ENCODE data around the gene AHI1. TPM values are rescaled to one million over a fixed set of nuclear protein-coding genes. Genes with fewer than 3 reads are reported as not detected.

AHI1 gene
- total and polyA plus RNA-seq, 11 donors, result 5.7 to 17.1 (median 10.3) TPM

DNA sequence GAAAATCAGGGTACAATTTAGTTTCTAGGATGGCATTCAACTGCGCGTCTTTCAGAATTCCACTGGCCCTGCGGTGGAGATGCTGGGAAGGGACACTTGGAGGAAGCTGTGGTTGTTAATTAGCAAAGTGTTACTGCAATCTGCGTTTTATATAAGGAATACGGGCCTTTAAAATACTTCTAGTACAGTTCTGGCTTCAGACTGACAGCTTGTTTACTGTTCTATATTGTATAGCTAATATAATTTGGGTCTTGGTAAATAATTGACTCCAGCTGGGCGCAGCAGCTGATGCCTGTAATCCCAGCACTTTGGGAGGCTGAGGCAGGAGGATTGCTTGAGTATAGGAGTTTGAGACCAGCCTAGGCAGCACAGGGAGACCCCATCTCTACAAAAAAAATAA lies 252.7 kb downstream of the AHI1 start:
- DNase-seq, result no peak
- Histone ChIP-seq H3K27ac (no peak overlapping the region), H3K9me3 (no peaks in the 10 kb centered on the region), H3K36me3 (no peaks in the 10 kb centered on the region), H3K4me1 (no peaks in the 10 kb centered on the region), H3K27me3 (no peaks in the 10 kb centered on the region), H3K4me3 (no peak overlapping the region)
- ATAC-seq, result no peak
- intact Hi-C loops (cut with DNase I), result no loop called here
- 86 to 95% (median 93%) methylated on average over 6 of the region's 6 CpGs for WGBS, 4 donors
- TF ChIP-seq, protein P1, sequence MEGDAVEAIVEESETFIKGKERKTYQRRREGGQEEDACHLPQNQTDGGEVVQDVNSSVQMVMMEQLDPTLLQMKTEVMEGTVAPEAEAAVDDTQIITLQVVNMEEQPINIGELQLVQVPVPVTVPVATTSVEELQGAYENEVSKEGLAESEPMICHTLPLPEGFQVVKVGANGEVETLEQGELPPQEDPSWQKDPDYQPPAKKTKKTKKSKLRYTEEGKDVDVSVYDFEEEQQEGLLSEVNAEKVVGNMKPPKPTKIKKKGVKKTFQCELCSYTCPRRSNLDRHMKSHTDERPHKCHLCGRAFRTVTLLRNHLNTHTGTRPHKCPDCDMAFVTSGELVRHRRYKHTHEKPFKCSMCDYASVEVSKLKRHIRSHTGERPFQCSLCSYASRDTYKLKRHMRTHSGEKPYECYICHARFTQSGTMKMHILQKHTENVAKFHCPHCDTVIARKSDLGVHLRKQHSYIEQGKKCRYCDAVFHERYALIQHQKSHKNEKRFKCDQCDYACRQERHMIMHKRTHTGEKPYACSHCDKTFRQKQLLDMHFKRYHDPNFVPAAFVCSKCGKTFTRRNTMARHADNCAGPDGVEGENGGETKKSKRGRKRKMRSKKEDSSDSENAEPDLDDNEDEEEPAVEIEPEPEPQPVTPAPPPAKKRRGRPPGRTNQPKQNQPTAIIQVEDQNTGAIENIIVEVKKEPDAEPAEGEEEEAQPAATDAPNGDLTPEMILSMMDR (IDR thresholded peaks at IDR 0.05), result no peak
- no peak for TF ChIP-seq POLR2A (IDR thresholded peaks at IDR 0.05)

DNA sequence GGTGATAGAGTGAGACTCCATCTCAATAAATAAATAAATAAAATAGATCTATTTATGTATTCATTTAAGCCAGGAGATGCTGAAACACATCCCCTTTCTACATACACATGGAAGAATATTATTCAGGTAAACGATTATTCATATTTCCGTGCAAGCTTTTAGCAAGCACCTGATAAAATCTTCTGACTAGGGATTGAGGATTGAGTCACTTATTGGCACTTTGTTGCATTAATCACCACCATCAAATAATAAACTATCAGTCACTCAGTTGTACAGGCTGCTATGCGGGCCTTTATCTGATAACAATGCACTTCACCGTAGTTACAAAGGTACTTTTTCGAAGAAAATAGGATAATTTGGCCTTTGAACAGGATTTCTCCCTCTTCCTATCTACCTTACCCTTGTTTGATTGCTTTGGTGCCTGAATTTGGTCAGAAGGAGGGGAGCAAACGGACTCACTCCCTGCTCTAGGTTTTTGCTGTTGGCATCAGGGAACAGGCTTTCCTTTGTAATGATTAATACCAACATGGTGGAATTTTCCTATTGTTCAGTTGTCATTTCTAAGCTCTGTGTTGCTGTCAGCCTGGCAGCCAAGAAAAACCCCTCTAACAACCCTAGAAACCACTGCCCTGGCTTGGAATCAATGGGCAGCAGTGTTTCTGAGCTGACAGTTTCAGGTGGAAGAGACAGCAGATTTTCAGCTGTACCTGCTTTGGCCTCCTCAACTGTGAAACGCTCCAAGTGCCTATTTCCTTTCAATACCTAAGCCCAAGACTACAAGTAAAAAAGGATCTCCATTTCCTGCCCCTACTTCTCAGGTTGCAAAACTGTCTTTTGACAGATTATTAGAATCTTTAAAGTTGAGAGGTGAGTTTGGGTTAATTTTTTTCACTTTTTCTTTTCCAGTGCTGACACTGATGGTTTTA lies 253.4 kb downstream of the AHI1 start:
- ATAC-seq, result no peak
- intact Hi-C loops (cut with DNase I), result no loop called here
- Histone ChIP-seq H3K9me3 (no peaks in the 10 kb centered on the region), H3K4me3 (no peak overlapping the region), H3K4me1 (no peaks in the 10 kb centered on the region), H3K36me3 (no peaks in the 10 kb centered on the region), H3K27ac (no peak overlapping the region), H3K27me3 (no peaks in the 10 kb centered on the region)
- no peak for DNase-seq
- WGBS, 4 donors, result 83 to 88% (median 86%) methylated on average over 7 of the region's 7 CpGs
- no peak for TF ChIP-seq POLR2A (IDR thresholded peaks at IDR 0.05)
- TF ChIP-seq, protein P1 (IDR thresholded peaks at IDR 0.05), result no peak

DNA sequence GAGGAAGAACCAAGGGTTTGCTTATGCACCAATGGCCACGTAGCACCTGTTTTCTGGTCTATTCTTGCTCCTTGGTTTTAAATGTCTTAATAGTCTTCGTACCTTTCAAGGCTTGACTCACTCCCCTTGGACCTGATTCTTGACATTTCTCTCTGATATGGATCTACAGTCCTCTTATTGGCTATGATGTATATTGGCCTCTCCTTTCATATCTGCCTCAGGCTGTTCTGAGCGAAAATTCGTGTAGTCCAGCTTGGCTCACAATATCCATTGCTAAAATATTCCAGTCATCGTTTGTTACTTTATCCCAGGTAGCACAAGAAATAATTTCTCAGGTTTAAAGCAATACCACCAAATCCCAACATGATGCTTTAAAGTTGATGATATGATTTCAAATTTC lies 256.8 kb downstream of the AHI1 start:
- Histone ChIP-seq H3K4me1 (no peaks in the 10 kb centered on the region), H3K9me3 (no peaks in the 10 kb centered on the region), H3K27ac (no peak overlapping the region), H3K4me3 (no peak overlapping the region), H3K36me3 (no peaks in the 10 kb centered on the region), H3K27me3 (peaks cover 0 to 4% (median 0%) of the 10 kb centered on the region in 9 donors)
- DNase-seq, result no peak
- no peak for ATAC-seq
- TF ChIP-seq POLR2A (IDR thresholded peaks at IDR 0.05), result no peak
- 85 to 89% (median 89%) methylated on average over 5 of the region's 5 CpGs for WGBS, 4 donors
- intact Hi-C loops (cut with DNase I), result no loop called here

DNA sequence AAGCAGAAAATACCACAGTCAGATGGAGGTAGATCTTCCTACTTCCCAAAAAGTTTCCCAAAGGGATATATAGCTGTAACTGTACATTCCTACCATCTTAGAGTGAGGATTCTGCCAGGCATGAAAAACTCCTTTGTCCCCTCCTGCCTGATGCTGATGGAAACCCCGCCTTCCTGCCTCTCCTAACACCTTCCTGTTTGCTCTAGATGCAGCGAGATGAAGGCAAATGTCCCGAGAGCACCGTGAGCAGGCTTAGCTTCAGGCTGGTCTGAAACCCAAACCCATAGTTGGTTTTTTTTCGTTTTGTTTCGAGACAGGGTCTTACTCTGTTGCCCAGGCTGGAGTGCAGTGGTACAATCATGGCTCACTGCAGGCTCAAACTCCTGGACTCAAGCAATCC lies 260.8 kb downstream of the AHI1 start:
- intact Hi-C loops (cut with DNase I), result no loop called here
- no peaks in the 10 kb centered on the region for H3K4me1 ChIP-seq
- WGBS, 4 donors, result 52 to 60% (median 55%) methylated on average over 6 of the region's 6 CpGs
- DNase-seq, result no peak
- no peak overlapping the region for H3K27ac ChIP-seq
- no peak for ATAC-seq
- no peak overlapping the region for H3K4me3 ChIP-seq
- TF ChIP-seq, protein P1 (IDR thresholded peaks at IDR 0.05), result no peak
- no peak for TF ChIP-seq POLR2A (IDR thresholded peaks at IDR 0.05)
- peaks cover 0 to 4% (median 0%) of the 10 kb centered on the region in 9 donors for H3K27me3 ChIP-seq
- no peaks in the 10 kb centered on the region for H3K36me3 ChIP-seq
- no peaks in the 10 kb centered on the region for H3K9me3 ChIP-seq

Measured in heart left ventricle (tissue), 16 donors.